ENCODE data around the gene MAP9.
"Not testable (repeated sequence)": the region's sequence is repeated elsewhere in the genome, so short reads cannot be mapped to it uniquely, and the experiment has no call there.

MAP9 gene

DNA sequence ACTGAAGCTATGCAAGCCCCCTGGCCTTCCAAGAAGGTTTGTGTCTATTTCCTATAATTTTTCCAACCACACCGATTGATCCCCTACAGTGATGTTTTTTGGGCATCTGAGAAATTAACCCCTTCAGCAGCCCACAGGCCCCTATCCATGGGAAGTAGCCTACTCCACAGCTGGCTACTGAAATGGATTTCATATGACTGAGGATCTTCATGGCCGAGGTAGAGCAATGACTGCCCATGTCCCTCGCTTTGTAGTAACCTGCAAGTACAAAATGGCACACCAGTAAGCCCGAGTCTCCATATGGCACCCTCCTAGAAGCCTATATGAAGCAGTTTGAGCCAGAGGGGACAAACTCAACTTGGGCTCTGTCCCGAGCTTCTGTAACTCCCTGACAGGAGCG lies 36.8 kb downstream of the MAP9 start:
- DNase-seq: no peak

- DNase-seq: no peak
Observed at GRCh38 chr4:155339588-155339987, 37.2 kb downstream of the MAP9 start.

DNA sequence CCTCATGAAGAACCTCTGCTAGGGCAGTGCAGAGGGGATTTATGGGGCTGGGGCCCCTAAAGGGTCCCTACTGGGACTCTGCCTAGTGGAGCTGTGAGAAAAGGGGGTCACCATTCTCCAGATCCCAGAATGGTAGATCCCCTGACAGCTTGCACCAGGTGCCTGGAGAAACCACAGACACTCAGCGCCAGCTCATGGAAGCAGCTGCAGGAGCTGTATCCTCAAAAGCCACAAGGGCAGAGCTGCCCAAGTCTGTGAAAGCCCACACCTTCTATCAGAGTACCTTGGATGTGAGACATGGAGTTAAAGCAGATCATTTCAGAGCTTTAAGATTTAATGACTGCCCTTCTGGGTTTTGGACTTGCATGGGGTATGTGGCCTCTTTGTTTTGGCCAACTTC lies 38.6 kb downstream of the MAP9 start:
- no peak for DNase-seq

- DNase-seq: no peak
Observed at GRCh38 chr4:155336242-155336641, 40.5 kb downstream of the MAP9 start.

GRCh38 chr4:155331478-155331877 lies 45.3 kb downstream of the MAP9 start:
- DNase-seq: no peak

GRCh38 chr4:155322782-155323181 lies 54.0 kb downstream of the MAP9 start:
- DNase-seq: no peak

- no peak for DNase-seq
Observed at GRCh38 chr4:155321006-155321405, 55.8 kb downstream of the MAP9 start.

DNA sequence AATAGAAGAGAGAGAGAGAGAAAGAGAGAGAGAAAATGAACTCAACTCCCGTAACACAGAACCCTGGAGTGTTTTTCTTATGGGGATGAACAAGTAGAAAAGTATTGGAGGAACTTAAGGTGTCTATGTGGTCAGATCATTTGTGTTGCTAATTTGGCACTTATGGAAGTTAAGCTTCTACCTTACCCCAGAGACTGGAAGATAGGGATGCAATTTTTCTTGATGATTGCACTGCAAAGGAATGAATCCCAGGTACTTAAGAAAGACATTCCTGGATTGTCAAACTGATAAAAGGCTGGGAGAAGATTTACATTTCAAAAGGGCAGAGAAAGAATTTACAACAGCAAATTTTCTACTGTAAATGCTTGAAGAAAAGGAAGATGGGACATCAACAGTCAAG lies 57.2 kb downstream of the MAP9 start:
- no peak for DNase-seq

- DNase-seq: not testable (repeated sequence)
Observed at GRCh38 chr4:155312027-155312426, 64.7 kb downstream of the MAP9 start.

GRCh38 chr4:155307731-155308277 lies 69.0 kb downstream of the MAP9 start:
- DNase-seq: no peak

- no peak for DNase-seq
Observed at GRCh38 chr4:155305619-155306018, 71.1 kb downstream of the MAP9 start.

DNA sequence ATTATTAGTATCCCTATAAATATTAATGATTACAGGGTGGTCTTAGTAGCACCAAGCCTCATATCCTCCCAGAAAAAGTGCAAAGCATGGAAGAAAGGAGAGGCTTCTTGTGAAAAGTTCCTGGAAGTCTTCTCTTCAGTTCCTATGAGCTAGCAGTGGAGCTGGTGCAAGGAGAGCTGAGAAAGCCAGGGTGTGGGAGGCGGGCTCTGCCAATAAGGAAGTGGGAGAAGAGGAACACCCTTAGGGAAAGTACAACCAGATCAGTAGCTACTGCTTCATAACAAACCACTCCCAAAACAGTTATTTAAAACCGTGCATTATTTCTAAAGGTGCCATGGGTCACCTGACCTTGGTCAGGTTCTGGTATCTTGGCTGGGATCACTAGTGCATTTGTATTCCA lies 72.4 kb downstream of the MAP9 start:
- DNase-seq: no peak

DNA sequence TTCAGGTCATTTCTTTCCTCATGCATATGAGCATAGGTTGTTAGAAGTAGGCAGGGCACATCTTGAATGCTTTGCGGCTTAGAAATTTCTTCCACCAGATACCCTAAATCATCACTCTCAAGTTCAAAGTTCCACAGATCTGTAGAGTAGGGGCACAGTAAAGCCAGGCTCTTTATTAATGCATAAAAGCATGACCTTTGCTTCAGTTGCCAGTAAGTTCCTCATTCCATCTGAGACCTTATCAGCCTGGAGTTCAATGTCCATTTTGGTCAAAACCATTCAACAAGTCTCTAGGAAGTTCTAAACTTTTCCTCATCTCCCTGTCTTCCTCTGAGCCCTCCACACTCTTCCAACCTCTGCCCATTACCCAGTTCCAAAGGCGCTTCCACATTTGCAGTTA lies 77.7 kb downstream of the MAP9 start:
- DNase-seq: no peak

All from activated CD4-positive, CD25-positive, alpha-beta regulatory T cell treated with anti-CD3 and anti-CD28 coated beads, Interleukin-2, amount 50 U/mL, for 72 hours (primary cell).